Kidney glomerular epithelial cell (primary cell): Measurements from ENCODE around the gene CHCHD6.
A peak's percentile ranks its signal among the peaks of the same experiment; 100 is the strongest.

ENCODE experiments used
- DNase-seq: peaks from one replicate; lab custom pipeline; 2025; lab: John Stamatoyannopoulos, UW

Gene CHCHD6

DNA sequence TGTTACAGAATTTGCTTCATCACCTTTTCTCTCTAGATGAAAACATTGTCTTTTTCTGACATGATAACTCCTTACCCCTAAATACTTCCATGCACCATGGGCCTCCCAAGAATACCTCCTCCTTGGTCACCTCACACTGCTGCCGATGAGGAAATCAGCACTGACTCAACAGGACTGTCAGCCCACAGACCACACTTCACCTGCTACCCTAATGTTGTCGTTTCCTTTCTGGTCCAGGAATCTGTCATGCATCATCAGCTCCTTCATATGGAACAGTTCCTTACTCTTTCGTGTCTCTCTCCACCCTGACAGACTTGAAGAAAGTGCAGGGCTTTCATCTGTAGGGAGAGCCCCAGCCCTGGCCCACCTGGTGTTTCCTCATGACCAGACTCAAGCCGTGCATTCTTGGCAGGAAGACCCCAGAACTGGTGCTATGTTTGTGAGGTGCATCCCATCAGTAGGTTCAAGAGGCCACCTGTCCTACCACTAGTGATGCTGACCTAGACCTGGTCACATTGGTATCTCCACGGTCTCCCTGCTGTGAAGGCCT is 237.8 kb downstream of the CHCHD6 start:
- DNase-seq, result peak; percentile 26

DNA sequence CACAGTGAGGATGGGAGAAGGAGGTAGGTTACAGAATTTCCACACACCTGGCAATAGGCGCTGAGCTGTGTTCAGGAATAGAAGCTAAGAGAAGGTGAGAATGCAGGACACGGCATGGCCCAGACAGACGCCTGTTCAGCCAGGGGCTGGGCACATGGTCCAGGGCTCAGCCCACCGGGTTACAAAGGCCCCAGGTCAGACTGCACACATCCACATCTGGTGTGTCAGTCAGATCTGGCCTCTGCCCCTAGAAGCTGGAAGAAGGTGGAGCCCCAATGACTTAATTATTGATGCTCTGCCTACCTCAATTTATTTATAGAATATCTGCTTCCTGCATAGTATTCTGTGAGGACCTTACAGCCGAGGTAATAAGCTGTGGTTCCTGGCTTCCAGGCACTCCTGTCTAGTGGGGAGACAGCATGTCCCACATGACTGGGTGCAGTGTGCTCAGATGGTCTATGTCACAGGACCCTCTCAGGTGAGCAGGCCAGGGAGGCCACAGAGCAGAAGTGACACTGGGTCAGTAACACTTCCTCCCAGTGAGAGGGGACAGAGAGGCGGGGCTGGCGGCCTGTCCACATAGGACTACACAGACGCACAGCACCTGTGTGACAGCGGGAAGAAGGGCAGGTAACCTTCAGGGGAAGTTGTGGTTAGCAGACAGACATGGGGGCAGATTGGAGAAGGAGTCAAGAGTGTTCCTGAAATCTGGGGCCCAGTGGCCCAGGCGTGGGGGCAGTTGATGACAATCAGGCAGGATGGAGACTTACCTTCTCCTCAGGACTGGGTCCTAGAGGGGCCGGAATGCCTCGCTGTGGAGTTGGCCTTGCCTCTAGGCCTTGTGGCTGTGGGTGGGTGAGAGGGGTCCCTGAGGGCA is 240.3 kb downstream of the CHCHD6 start:
- no peak for DNase-seq

DNA sequence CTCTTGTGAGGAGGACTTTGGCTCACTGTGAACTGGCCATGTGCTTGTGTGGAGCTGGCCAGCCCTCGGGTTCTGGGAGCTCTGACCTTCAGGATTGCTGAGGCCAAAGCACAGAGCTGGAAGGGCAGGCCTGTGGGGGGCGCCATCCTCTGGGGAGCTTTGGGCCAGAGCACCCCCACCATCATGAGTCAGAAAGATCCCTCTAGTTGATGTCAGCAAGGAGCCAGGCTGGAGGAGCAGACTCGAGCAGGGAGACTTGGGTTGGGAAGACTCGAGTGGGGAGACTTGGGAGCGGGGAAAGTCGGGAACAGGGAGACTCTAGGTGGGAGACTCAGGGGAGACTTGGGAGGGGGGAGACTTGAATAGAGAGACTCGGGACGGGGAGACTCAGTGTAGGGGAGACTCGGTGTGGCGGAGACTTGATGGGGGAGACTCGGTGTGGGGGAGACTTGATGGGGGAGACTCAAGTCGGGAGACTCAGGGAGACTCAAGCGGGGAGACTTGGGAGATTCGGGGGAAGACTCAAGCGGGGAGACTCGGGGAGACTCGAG is 241.2 kb downstream of the CHCHD6 start:
- no peak for DNase-seq

DNA sequence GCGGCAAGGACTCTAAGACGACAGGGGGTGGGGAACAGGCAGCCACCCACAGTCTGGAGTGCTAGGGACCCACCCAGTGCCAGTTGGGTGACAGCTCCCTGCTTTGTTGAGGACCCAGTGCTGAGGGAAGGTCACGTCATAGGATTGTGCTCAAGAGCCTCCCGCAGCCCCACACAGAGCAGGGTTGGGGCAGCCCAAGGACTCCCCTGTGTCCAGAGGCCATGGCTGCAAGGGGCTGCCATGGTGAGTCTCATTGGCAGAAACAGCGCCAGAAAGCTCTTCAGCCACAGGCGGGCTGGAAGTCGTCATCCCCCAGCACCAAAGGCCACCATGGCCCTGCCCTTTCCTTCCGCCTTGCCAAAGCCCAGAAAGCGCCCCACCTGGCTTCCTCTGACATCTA is 241.9 kb downstream of the CHCHD6 start:
- no peak for DNase-seq

DNA sequence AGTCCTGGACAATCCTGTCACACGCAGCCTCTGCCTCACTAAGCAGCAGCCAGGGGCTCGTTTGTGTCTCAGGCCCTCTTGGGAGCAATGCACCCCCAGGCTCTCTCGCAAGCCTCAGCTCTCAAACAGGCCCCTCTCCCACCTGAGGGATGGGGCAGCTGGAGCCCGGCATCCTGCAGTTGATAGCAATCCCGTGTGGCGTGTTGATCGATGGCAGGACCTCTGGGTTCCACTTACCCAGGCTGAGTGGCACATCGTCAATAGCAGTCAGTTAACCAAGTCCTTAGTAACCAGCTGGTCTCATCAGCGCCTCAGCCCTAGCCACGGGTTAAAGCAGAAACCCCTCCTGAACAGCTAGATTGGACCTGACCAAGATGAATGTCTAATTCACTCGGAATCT is 242.4 kb downstream of the CHCHD6 start:
- DNase-seq, result no peak

DNA sequence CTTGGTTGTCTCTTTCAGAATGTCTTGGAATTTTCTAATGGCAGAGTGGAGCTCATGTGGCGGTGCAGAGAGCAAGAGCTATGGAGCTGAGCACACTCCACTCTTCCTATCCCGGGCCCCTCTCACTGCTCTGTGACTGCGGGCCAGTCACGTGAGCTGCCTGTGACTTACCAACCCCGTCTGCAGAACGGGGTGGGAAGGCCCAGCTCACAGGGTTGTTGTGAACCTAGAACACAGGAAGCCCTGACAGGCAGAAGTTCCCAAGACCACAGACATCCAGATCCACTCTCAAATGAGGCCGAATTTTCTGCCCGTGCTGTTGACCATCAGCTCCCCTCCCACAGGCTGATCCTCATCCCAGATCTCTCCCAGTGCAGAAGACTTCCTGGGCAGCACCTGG is 243.4 kb downstream of the CHCHD6 start:
- DNase-seq, result no peak

DNA sequence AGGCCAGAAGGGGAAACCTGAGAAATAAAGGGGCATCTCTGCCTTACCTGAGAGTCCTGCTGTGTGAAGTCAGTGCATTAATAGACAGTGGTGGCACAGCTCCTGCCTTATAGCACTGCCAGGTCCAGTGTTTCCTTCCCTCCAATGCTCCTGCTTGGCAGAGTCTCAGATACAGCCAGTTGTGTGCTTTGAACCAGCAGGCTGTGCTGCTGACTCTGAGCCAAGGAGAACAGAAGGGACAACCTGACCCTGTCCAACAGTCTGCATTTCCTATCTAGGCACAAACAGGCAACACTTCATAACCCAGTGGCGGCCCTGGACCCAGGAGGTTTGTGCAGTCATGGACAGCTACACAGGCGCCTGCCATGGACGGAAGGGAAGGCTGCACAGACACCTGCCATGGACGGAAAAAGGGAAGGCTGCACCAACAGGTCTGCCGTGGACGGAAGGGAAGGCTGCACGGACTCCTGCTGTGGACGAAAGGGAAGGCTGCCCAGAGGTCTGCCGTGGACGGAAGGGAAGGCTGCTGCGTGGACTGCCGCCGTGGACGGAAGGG is 245.0 kb downstream of the CHCHD6 start:
- no peak for DNase-seq

DNA sequence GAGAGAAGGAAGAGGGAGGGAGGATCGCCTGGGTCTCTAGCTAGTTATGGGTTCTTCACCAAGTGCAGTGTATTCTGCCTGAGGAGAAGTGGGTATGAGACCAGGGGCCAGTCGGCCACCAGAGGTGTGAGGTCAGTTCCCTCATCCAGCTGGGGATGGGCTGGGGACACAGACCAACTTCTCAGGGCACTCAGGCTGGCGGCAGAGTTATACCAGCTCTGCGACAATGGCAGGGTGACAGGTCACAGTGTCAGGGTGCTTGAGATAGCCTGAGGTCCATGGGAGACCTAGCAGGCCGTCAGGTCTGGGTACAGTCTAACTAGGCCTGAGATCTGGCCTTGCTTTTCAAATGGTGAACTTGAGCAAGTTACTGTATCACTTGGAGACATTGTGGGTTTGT is 247.5 kb downstream of the CHCHD6 start:
- DNase-seq, result no peak

DNA sequence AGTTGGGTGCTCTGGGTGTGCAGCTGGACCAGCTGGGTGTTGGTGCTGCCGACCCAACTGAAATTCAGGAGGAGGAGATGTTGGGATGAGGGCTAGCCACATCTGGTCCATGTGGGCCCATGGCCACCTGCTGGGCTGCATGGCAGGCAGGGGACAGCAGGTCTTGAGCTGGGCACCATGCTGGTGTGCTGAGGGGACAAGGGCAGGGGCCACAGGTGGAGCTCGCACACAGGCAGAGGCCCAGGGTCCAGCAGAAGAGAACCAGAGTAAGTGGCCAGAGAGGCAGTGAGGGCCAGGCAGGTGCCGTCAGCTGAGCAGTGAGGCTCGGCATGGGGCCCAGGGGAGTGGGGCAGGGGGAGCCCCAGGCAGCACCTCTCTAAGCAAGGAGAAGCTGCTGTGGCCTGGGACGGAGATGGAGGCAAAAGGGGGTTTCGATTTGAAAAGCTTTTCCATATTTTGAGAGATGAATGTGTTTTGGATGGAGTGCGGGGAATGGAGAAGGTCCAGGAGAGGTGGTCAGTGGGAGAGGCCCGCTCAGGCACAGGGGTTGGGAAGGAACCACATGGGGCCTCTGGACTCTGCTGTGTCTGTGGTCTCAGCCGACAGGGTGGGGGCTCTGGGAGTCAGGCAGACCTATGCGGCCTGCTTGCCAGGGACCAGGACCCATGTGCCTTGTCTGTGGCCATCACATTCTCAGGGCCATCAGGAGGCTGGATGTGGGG is 248.4 kb downstream of the CHCHD6 start:
- no peak for DNase-seq

DNA sequence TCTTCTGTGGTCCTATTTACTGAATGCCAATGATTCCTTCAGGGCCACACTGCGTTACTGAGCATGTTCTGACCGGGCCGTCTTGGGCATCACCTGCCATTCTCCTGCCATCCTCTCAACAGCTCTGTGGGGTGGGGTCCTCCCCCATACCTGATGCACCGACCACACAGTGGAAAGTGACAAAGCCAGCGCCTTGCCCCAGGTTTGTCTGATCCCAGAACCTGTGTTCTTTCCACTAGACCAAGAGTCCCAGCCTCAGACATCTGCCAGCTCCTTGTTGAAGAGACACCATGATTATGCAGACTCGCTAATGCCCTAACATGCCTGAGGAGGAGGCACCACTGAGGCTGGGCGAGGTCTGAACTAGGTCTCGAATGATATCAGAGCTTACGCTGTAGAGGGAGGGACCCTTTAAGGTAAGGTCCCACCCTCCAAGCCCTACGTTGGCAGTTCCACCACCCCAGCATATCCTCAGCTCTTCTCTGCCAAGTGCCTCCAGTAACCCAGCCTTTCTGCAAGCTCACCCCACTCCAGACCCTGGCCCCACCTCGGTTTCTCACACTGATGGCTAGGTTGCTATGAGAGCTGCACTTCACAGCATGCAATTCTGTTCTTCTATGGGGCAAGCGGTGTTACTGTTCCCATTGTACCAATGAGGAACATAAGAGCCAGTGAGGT is 249.1 kb downstream of the CHCHD6 start:
- DNase-seq, result no peak

DNA sequence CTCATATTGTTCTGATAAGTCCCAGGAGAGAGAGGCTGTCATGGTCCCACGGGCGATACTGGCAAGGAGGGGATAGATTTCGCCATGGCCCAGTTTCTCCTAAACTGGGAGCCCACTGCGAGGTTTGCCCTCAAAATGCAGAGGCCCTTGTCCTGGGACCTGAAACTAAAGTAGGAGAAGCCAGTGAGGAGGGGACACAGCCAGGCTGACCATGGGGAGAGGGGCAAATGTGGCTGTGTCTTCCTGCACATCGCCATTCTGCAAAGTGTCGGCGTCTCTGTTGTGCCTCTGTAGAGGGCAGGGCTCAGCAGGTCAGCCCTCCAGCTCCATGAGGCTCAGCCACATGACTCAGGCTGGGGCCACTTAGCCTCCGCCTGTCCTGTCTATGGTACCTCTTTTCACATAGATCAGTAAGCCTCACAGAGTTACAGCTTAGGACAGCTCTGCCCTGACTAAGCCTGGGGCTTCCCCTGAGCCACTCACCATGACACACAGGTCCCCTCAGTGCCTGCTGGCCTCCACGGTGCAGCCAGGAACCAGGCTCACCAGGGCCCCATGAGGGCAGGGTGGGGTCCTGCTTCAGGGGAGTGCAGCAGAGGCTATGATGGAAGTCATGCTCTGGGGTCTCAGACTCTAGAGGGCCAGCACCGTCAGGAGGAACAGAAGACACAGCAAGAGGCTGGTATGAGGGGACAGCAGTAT is 250.3 kb downstream of the CHCHD6 start:
- DNase-seq, result no peak

DNA sequence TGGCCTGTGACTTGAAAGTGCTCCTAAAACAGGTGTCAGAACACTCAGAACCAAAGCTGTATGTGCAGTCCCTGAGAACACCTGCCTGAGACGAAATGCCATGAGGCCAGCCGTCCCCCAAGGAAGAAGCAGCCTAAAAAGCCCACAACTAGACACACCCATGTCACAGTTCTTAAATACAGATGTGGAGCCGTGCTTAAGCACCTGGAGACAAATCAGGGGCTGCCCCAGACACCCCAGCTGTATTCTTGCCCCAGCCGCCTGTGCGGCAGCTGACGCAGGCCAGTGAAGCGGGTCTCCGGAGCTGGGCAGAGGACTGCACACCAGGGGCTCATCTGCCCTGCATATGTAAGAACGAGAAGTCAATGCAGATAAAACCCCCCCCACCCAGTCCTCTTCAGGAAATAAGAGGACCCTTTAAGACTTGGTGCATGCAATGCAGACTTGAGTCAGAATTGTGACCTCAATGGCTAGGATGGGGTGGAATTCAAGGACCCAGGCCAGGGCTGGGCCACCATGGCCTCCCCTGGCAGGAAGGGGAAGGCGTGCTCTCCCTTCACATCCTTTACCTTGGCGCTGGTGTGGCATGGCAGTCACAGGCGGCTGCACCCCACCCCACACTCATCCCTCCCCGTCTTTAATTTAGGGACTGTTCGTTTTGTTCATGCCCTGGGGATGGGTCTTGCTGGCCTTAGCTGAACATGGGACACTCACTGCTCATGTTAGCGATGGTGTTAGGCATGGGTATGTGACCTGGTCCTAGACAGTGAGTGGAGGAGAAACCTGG is 251.2 kb downstream of the CHCHD6 start:
- DNase-seq, result no peak

DNA sequence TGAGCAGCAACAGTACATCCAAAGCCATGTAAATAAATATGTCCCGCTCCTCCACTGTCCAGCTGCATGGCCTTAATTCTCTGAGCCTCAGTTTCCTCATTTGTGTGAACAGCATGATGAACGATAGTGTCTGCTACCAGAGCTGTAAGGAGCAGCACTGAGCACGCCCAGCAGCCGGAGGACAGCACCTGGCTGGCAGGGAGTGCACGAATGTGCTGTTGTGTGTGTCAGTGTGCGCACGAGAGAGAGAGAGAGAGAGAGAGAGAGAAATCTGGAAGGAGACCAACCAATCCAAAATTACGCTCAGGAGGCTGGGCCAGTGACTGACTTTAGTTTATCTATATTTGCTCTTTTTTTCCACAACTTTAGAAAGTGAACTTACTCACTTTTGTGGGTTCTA is 252.3 kb downstream of the CHCHD6 start:
- DNase-seq, result no peak

DNA sequence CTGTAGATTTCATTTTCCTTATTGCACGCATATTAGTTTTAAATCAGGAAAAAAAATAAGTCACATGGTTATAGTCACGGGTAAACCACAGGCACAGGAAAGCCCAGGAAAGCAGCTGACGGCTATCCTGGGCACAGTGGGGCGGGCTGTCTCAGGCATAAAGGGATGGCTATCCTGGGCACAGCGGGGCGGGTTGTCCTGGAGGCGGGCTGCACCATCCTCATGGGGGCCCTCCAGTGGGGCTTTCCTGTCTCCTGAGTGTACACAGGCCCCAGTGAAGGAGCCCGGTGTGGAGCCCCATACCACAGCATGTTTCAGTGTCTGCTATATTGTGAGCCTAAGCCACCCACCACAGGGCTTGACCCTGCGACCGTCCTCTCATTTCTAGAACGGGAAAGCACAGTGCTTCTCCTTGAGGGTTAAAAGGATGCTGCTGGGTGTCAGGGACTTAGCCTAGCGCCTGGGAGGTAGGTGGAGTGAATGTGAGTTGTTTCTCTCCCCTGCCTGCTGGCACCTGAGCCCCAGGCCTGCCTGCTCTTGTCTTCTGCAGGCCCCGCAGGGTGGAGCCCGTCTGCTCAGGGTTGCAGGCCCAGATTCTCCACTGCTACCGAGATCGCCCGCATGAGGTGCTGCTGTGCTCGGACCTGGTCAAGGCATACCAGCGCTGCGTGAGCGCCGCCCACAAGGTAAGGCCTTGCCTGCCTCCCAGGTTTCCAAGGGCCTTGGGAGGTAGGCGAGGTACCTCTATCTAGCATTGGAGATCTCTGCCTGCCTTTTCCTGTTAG is 253.0 kb downstream of the CHCHD6 start:
- no peak for DNase-seq

DNA sequence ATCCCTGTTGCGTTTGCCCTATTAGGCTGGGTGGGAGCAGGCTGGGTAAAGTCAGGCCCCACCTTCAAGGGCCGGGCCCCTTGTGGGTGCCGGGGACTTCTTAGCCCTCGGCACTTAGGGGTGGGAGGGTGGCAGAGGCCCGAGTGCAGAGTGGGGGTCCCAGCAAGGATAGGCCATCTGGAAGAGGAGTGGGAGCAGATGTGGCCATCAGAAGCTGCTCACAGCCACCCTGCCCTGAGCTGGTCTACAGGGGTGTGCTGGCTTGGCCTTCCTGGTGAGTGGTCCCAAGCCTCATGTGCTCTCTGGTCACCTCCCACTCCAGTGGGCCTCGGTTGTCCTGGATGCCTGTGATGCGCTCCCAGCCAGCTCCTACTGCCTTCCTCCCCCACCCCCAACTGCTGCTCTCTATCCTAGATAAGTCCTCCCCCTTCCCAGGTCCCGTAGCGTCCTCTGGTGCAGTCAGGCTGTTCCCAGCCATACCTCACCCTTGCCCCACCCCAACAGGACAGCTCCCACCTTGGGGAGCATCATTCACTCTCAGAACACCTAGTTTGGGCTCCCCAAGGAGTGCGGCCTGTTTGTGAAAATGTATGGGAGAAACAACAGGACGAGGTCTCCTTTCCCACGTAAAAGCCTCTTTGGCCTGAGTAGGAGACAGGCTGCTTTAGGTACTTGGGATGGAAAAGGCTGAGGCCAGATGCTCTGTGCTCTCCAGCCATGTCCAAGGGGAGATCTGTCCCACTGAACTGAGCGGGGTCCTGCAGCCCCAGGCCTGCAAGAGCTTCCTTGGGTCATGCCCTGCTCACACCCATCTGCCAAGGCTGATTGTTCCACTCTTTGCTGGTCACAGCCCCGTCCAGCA is 254.0 kb downstream of the CHCHD6 start:
- DNase-seq, result no peak

DNA sequence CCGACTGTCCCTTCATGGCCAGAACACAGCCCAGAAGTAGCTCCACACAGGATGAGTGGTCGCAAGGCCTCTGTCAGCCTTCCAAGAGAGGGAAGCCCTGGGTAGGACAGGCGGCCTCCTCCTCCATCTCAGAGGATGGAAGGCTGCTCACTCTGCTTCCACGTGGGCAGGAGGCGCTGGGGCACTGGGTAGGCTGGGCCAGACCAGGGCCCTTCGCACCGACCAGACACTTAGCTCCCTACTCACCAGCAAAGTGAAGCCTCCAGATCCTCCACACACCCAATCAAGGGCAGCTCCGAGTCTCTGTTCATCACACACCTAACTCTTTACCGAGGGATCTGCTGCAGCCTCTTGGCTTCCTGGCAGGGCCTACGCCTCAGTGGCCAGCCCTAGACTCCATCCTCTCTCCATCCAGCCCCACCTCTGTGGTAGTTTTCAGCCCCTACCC is 254.6 kb downstream of the CHCHD6 start:
- DNase-seq, result no peak

DNA sequence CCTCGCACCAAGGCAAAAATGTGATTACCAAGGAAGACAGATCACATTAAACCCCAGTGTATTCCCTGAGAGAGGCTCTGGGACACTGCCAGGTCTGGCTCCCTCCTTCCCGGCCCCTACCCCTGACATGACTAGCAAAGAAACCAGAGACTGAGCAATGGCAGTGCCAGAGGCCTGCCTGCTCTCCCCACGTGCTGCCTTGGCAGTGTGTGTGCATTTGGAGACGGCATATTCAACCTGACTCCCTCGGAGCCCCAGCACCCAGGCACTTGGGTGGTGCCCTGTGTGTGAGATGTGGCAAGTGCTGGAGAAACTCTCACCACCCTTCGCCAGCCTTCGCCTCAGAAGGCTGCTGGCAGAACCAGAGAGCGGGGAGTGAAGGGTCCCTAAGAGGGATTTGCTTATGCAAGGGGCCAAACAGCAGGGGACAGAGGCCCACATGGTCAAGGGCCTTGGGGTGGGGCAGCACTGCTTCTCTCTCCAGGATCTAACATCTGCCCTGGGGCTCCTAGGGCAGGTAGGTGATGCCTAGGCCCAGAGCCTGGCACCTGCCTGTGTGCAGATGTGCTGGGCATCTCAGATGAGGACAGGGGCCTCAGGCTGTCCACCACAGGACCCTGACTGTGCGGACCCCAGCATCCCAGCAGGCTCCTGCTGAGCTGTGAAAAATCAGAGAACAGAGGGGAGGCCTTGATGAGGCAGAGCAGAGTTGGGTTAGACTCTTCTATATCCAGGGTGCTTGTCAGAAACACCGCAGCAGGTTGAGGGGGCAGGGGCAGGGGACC is 255.3 kb downstream of the CHCHD6 start:
- DNase-seq, result no peak
